ENCODE measurements around the gene PRDM16.

GRCh38 chr1:3432306-3432705, 363.3 kb downstream of the PRDM16 start:
- TF ChIP-seq CTCF (IDR thresholded peaks at IDR 0.05) (no peak), POLR2AphosphoS5 (IDR thresholded peaks at IDR 0.05) (no peak)
